PC-3 (cell line): ENCODE measurements around the gene MRPS11.

Experiments
- EZH2 ChIP-seq: fragments of 300-600 bp; sonication (generic); IDR thresholded peaks from one replicate; pipeline ENCODE4 v1.6.1; 2017; ENCODE audit warnings: antibody characterized with exemption, mild to moderate bottlenecking, low read length; ENCODE audit not compliant: unreplicated experiment
- TF ChIP-seq, protein P1 (sequence below): fragments of 300-600 bp; sonication (generic); conservative IDR thresholded peaks from 2 replicates; pipeline ENCODE4 v1.5.1; 2017; ENCODE audit warnings: antibody characterized with exemption, low read depth, mild to moderate bottlenecking, low read length

GRCh38 chr15:88480981-88481380 is 13.5 kb downstream of the MRPS11 start:
- TF ChIP-seq, protein P1, sequence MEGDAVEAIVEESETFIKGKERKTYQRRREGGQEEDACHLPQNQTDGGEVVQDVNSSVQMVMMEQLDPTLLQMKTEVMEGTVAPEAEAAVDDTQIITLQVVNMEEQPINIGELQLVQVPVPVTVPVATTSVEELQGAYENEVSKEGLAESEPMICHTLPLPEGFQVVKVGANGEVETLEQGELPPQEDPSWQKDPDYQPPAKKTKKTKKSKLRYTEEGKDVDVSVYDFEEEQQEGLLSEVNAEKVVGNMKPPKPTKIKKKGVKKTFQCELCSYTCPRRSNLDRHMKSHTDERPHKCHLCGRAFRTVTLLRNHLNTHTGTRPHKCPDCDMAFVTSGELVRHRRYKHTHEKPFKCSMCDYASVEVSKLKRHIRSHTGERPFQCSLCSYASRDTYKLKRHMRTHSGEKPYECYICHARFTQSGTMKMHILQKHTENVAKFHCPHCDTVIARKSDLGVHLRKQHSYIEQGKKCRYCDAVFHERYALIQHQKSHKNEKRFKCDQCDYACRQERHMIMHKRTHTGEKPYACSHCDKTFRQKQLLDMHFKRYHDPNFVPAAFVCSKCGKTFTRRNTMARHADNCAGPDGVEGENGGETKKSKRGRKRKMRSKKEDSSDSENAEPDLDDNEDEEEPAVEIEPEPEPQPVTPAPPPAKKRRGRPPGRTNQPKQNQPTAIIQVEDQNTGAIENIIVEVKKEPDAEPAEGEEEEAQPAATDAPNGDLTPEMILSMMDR: no peak
- TF ChIP-seq EZH2: no peak
